HG02610 (cell line): ENCODE measurements around the gene TSHZ2.
"Not testable (repeated sequence)": the region's sequence is repeated elsewhere in the genome, so short reads cannot be mapped to it uniquely, and the experiment has no call there.

ENCODE experiments used
- ATAC-seq: cut with Tn5 transposase; IDR thresholded peaks from one replicate; pipeline ENCODE4 v1.9.1; 2021; ENCODE audit warnings: mild to moderate bottlenecking, moderate library complexity; ENCODE audit not compliant: unreplicated experiment

The TSHZ2 gene

GRCh38 chr20:53359425-53359824 lies 387.3 kb downstream of the TSHZ2 start:
- no peak for ATAC-seq

- ATAC-seq, result no peak
Measured at GRCh38 chr20:53360852-53361251, 388.7 kb downstream of the TSHZ2 start.

GRCh38 chr20:53362736-53363135 lies 390.6 kb downstream of the TSHZ2 start:
- no peak for ATAC-seq

- no peak for ATAC-seq
Measured at GRCh38 chr20:53364646-53365045, 392.5 kb downstream of the TSHZ2 start.

- no peak for ATAC-seq
Measured at GRCh38 chr20:53365076-53365475, 392.9 kb downstream of the TSHZ2 start.

GRCh38 chr20:53365539-53366075 lies 393.4 kb downstream of the TSHZ2 start:
- ATAC-seq, result no peak

- not testable (repeated sequence) for ATAC-seq
Measured at GRCh38 chr20:53366928-53367327, 394.8 kb downstream of the TSHZ2 start.

GRCh38 chr20:53369871-53370270 lies 397.7 kb downstream of the TSHZ2 start:
- no peak for ATAC-seq

- no peak for ATAC-seq
Measured at GRCh38 chr20:53370345-53370961, 398.3 kb downstream of the TSHZ2 start.

GRCh38 chr20:53371216-53371615 lies 399.1 kb downstream of the TSHZ2 start:
- no peak for ATAC-seq

- no peak for ATAC-seq
Measured at GRCh38 chr20:53376021-53376420, 403.9 kb downstream of the TSHZ2 start.

- no peak for ATAC-seq
Measured at GRCh38 chr20:53379014-53379832, 407.1 kb downstream of the TSHZ2 start.

GRCh38 chr20:53379833-53380120 lies 407.6 kb downstream of the TSHZ2 start:
- ATAC-seq, result no peak

GRCh38 chr20:53381568-53382262 lies 409.6 kb downstream of the TSHZ2 start:
- ATAC-seq, result no peak

GRCh38 chr20:53382263-53382844 lies 410.2 kb downstream of the TSHZ2 start:
- no peak for ATAC-seq

- ATAC-seq, result no peak
Measured at GRCh38 chr20:53383916-53384315, 411.8 kb downstream of the TSHZ2 start.

GRCh38 chr20:53384392-53384791 lies 412.2 kb downstream of the TSHZ2 start:
- ATAC-seq, result no peak

GRCh38 chr20:53385941-53386767 lies 414.0 kb downstream of the TSHZ2 start:
- ATAC-seq, result no peak

GRCh38 chr20:53387983-53388675 lies 416.0 kb downstream of the TSHZ2 start:
- no peak for ATAC-seq
